Type B pancreatic cell (in vitro differentiated cells): ENCODE results near the gene THUMPD2. TPM values are rescaled to one million over a fixed set of nuclear protein-coding genes. Genes with fewer than 3 reads are reported as not detected.

Source experiments
- DNase-seq: peaks from one replicate; pipeline ENCODE4 v3.0.0; 2021; ENCODE audit warnings: mixed read lengths; ENCODE audit not compliant: unreplicated experiment; ENCODE audit errors: extremely low spot score
- H3K27ac Mint-ChIP-seq: 2 replicates; pipeline ENCODE4 v1.8.0; 2021; ENCODE audit warnings: mild to moderate bottlenecking, mixed read lengths
- H3K27me3 Mint-ChIP-seq: 2 replicates; pipeline ENCODE4 v1.8.0; 2021; ENCODE audit warnings: mixed read lengths
- H3K36me3 Mint-ChIP-seq: 2 replicates; pipeline ENCODE4 v1.8.0; 2021; ENCODE audit warnings: mixed read lengths
- H3K4me1 Mint-ChIP-seq: one replicate; pipeline ENCODE4 v1.8.0; 2021; ENCODE audit warnings: mixed read lengths; ENCODE audit not compliant: unreplicated experiment
- H3K4me3 Mint-ChIP-seq: 2 replicates; pipeline ENCODE4 v1.8.0; 2021; ENCODE audit warnings: mild to moderate bottlenecking, mixed read lengths
- H3K9me3 Mint-ChIP-seq: 2 replicates; pipeline ENCODE4 v1.8.0; 2021; ENCODE audit warnings: mixed read lengths
- CTCF ChIP-seq: fragments of 200-600 bp; sonication (generic); conservative IDR thresholded peaks from 2 replicates; pipeline ENCODE4 v1.5.0; 2021; ENCODE audit warnings: antibody characterized with exemption, mild to moderate bottlenecking
- total RNA-seq: library from RNA; stranded (reverse); gene quantifications from 2 replicates; pipeline ENCODE4 v1.2.1, GENCODE V29; 2021; ENCODE audit warnings: low replicate concordance

THUMPD2 gene
- total RNA-seq, 1 donor from 2014 or later: 11.7 TPM

DNA sequence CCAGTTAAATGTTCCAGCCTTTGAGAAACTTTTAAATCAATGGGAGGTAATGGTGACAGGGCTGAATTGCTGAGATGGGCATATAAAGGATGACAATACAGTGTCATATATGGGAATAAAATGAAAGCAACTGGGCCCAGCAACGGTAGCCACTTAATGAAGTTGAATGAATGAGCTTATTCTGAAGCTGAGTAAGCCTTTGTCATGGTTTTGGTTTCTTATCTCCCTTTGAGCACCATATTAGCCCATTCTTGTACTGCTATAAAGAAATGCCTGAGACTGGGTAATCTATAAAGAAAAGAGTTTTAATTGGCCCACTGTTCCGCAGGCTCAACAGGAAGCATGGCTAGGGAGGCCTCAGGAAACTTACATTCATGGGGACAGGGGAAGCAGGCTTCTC lies 3.5 kb upstream of the THUMPD2 start:
- H3K4me1 Mint-ChIP-seq: peaks cover 34% of the 10 kb centered on the region
- TF ChIP-seq CTCF: no peak
- H3K4me3 Mint-ChIP-seq: no peak overlapping the region
- H3K27ac Mint-ChIP-seq: peak overlapping the region; percentile 64
- H3K36me3 Mint-ChIP-seq: peaks cover 6% of the 10 kb centered on the region
- H3K9me3 Mint-ChIP-seq: no peaks in the 10 kb centered on the region
- no peaks in the 10 kb centered on the region for H3K27me3 Mint-ChIP-seq
- no peak for DNase-seq

DNA sequence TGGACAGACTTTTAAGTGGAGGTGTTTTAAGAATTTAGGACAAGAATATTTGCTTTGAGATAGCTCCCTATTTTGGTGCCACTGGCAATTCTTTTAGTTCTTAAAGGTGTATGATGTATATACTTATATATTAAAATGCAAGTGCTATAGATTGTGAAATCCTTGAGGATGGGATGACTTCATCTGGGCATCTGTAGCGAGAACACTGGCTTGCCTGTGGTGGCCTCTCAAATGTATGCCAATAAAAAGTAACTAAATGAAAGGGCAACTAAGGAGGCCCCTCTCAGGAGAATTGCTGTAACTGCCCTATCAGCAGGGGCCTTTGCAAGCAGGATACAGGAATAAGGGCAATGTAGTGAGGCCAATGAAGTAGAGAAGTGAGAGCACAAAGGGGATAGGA lies 2.6 kb upstream of the THUMPD2 start:
- DNase-seq: no peak
- peak overlapping the region; percentile 67 for H3K27ac Mint-ChIP-seq
- TF ChIP-seq CTCF: no peak
- peaks cover 10% of the 10 kb centered on the region for H3K36me3 Mint-ChIP-seq
- H3K27me3 Mint-ChIP-seq: no peaks in the 10 kb centered on the region
- no peaks in the 10 kb centered on the region for H3K9me3 Mint-ChIP-seq
- H3K4me3 Mint-ChIP-seq: peak overlapping the region; percentile 85
- H3K4me1 Mint-ChIP-seq: peaks cover 41% of the 10 kb centered on the region

DNA sequence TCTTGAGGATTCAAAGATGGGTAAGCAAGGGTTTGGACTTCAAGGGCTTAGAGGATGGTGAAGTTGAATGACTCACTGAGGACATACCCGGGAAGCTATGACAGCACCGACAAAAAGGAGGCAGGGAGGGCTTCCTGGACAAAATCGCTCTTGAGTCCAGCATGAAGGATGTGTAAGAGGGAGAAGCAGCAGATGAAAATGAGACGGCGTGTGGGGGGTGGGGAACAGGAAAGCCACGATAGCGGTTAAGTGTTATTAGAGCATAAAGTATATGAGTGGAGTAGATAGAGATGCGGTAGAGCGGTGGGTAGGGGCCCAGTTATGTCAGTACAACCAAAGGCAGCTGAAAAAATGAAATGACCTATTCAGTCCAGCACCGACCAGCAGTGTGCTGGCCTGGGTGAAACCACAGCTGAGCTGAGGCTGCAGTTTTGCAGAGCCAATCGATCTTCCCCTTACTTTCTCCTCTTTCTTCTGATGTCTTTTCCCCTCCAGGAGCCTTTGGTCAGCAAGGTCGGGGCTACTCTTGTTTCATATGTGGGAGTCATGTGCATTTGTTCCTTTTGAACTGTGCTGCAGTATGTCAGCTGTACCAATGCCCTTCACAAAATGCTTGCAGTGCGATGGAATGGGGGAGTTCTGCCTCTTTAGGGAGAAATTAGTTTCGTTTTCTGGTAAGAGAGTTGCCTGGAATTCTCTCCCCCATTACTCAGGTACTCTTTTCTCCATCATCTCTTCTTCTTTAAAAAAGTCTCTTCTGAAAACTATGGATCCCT lies 2.0 kb upstream of the THUMPD2 start:
- peaks cover 41% of the 10 kb centered on the region for H3K4me1 Mint-ChIP-seq
- H3K9me3 Mint-ChIP-seq: no peaks in the 10 kb centered on the region
- no peak for TF ChIP-seq CTCF
- H3K27ac Mint-ChIP-seq: peak overlapping the region; percentile 67
- H3K4me3 Mint-ChIP-seq: peak overlapping the region; percentile 85
- DNase-seq: no peak
- H3K36me3 Mint-ChIP-seq: peaks cover 13% of the 10 kb centered on the region
- no peaks in the 10 kb centered on the region for H3K27me3 Mint-ChIP-seq

- no peaks in the 10 kb centered on the region for H3K9me3 Mint-ChIP-seq
- peak overlapping the region; percentile 85 for H3K4me3 Mint-ChIP-seq
- TF ChIP-seq CTCF: no peak
- H3K27ac Mint-ChIP-seq: peak overlapping the region; percentile 87
- H3K36me3 Mint-ChIP-seq: peaks cover 17% of the 10 kb centered on the region
- no peaks in the 10 kb centered on the region for H3K27me3 Mint-ChIP-seq
- H3K4me1 Mint-ChIP-seq: peaks cover 42% of the 10 kb centered on the region
- no peak for DNase-seq
Measured at GRCh38 chr2:39779927-39780326, 869 bp upstream of the THUMPD2 start.

DNA sequence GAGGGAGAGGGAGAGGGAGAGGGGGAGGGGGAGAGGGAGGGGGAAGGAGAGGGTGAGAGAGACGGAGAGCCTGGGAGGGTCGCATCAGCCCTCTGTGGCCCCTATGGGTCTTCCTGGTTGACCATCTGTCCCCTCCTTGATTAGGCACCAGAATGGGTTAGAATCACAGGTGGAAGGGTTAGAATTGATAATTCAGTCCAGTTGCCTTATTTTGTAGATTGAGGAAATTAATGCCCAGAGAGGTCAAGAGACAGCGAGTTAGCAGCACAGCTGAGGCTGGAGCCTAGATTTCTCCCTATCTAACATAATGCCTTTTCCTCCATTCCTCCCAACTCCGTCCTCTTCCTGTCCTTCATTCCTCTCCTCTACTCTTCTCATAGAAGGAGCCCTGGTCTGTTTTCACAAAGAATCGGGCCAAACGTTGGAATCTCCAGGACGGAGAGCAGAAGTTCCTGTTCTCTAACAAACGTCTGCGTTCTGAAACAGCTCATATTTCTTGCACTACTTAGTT lies 338 bp upstream of the THUMPD2 start:
- Mint-ChIP-seq H3K9me3 (no peaks in the 10 kb centered on the region), H3K36me3 (peaks cover 19% of the 10 kb centered on the region), H3K27me3 (no peaks in the 10 kb centered on the region), H3K27ac (peak overlapping the region; percentile 87), H3K4me1 (peaks cover 45% of the 10 kb centered on the region), H3K4me3 (peak overlapping the region; percentile 85)
- no peak for DNase-seq
- no peak for TF ChIP-seq CTCF
